ENCODE results near the gene TNXB. TPM values are rescaled to one million over a fixed set of nuclear protein-coding genes. Genes with fewer than 3 reads are reported as not detected.

Gene TNXB
- total and polyA plus RNA-seq, 2 of the 4 experiments (the other 2 are of a cell fraction): 0.05 TPM; not detected in 1

- intact Hi-C loops (cut with micrococcal nuclease): loop anchor here (2.0 to 10.0 kb wide), 2 partner anchors 67 to 107 kb away; partner anchors contain the start of genes PPT2 and PRRT1
- Histone ChIP-seq H3K4me2 (ENCODE audit: low read depth, low read length) (no peak overlapping the region), H2AFZ (replicated peaks; ENCODE audit: low read length, poor library complexity) (peak overlapping the region; percentile 78), H3K14ac (replicated peaks; ENCODE audit: low read depth, low read length) (no peak overlapping the region), H2AK5ac (ENCODE audit: low read depth, low read length) (peak overlapping the region; percentile 70), H3K9ac (ENCODE audit: low read depth, low read length) (no peak overlapping the region), H3K56ac (ENCODE audit: extremely low read depth, insufficient read depth, low read length) (no peak overlapping the region), H2BK15ac (ENCODE audit: low read depth, low read length) (no peak overlapping the region), H2AK9ac (replicated peaks; ENCODE audit: low read depth, low read length, poor library complexity) (peak overlapping the region; percentile 87), H3K36me3 (ENCODE audit: control insufficient read depth, insufficient read depth, low read length) (no peaks in the 10 kb centered on the region), H4K5ac (ENCODE audit: low read depth, low read length) (no peak overlapping the region; the same call in 1 of the 2 replicates), H3K4me3 (ENCODE audit: insufficient read depth, low read depth, low read length) (no peak overlapping the region), H2BK5ac (ENCODE audit: low read depth, low read length, poor library complexity, severe bottlenecking) (no peak overlapping the region), H2BK20ac (ENCODE audit: low read depth, low read length) (no peak overlapping the region), H3K4me1 (ENCODE audit: control insufficient read depth, insufficient read depth, low read length) (peaks cover 16% of the 10 kb centered on the region; the same call in 1 of the 2 replicates), H3K23ac (ENCODE audit: low read depth, low read length) (no peak overlapping the region), H4K91ac (ENCODE audit: insufficient read depth, low read depth, low read length) (0 out of 2 replicates have a peak overlapping the region, but pooled peaks have one; percentile 61), H3K27me3 (ENCODE audit: control insufficient read depth, insufficient read depth, low read length) (peaks cover 23% of the 10 kb centered on the region), H3K79me1 (ENCODE audit: low read depth in 1 of 2, low read length in 2 of 2) (no peaks in the 10 kb centered on the region), H2BK120ac (ENCODE audit: low read depth, low read length) (peak overlapping the region; percentile 76; the same call in 1 of the 2 replicates), H3K9me3 (ENCODE audit: control insufficient read depth, insufficient read depth, low read length) (no peaks in the 10 kb centered on the region), H3K27ac (ENCODE audit: insufficient read depth, low read length) (no peak overlapping the region), H3K9me1 (ENCODE audit: insufficient read depth, low read length) (peaks cover 7% of the 10 kb centered on the region; the same call in 1 of the 2 replicates), H3K4ac (ENCODE audit: low read depth, low read length) (peak overlapping the region; percentile 36; the same call in 1 of the 2 replicates), H3K18ac (ENCODE audit: low read depth, low read length) (no peak overlapping the region; the same call in 1 of the 2 replicates), H4K20me1 (ENCODE audit: insufficient read depth, low read length) (no peaks in the 10 kb centered on the region), H4K8ac (ENCODE audit: low read depth in 2 of 2, low read length in 2 of 2) (no peak overlapping the region)
- dilution Hi-C loops (cut with HindIII; ENCODE audit: low sequenced_read_pairs, unreplicated experiment): no loop called here
- in situ Hi-C loops (cut with MboI; ENCODE audit: low sequenced_read_pairs): no loop called here
- 55% methylated on average over 33 of the region's 42 CpGs; no CpG with 5 or more reads in 1 of the 2 experiments for WGBS, 2 experiments (ENCODE audit: extremely low coverage in 2 of 2, insufficient read length in 1 of 2)
- BruUV-seq (replicated peaks): no TSS peak
- ChIA-PET CTCF (interaction anchor here (1.0 to 1.5 kb wide), 2 partner anchors 35 to 71 kb away, joined by 3 read pairs; no protein-coding TSS in a partner anchor), POLR2A (ENCODE audit: unreplicated experiment) (no interaction called here)
- TF ChIP-seq SMC3 (IDR thresholded peaks at IDR 0.05; ENCODE audit: low read depth, low read length) (peak; percentile 78), USF2 (IDR thresholded peaks at IDR 0.05; ENCODE audit: low read depth, low read length) (no peak), CTCF (conservative IDR thresholded peaks at IDR 0.05; ENCODE audit: low read depth, low read length) (peak; percentile 74), RAD21 (IDR thresholded peaks at IDR 0.05; ENCODE audit: low read length) (peak; percentile 77), MXI1 (IDR thresholded peaks at IDR 0.05; ENCODE audit: borderline replicate concordance, low read depth, low read length) (no peak), MAZ (IDR thresholded peaks at IDR 0.05; ENCODE audit: borderline replicate concordance, low read depth, low read length) (no peak)
- DNase-seq (peak; percentile 30), ATAC-seq (ENCODE audit: low read depth) (peak; percentile 88)
Observed at GRCh38 chr6:32047855-32048766, 61.0 kb downstream of the TNXB start.
